ENCODE data around the gene CRAT. TPM values are rescaled to one million over a fixed set of nuclear protein-coding genes. Genes with fewer than 3 reads are reported as not detected.

CRAT gene
- polyA plus RNA-seq, 2 of the 4 experiments (the other 2 are of a cell fraction): 20.5 to 26.0 TPM

GRCh38 chr9:129068990-129069861 lies 41.4 kb downstream of the CRAT start:
- H3K4me3 ChIP-seq: no peak overlapping the region
- no peak overlapping the region for H3K27ac ChIP-seq
- no peaks in the 10 kb centered on the region for H3K4me1 ChIP-seq
- no peak overlapping the region for H3K4me2 ChIP-seq
- WGBS (ENCODE audit: missing lambda C conversion rate): 88% methylated on average over 24 of the region's 31 CpGs
- no peaks in the 10 kb centered on the region for H3K9me3 ChIP-seq
- ChIA-PET CTCF (interaction anchor here (0.6 to 1.8 kb wide), 4 partner anchors 19 to 62 kb away, joined by 3 to 4 read pairs (median 4); no protein-coding TSS in a partner anchor), POLR2A (no interaction called here)
- ATAC-seq (peak; percentile 12 to 21; a peak in 2 of 6 replicates), DNase-seq (ENCODE audit: low read depth in 1 of 2, low spot score in 1 of 2) (no peak), FAIRE-seq (no peak)
- TF ChIP-seq HOXB5 (CRISPR knock-in tag; IDR thresholded peaks at IDR 0.05): no peak

- POLR2A ChIA-PET: interaction anchor here (0.9 kb wide), 1 partner anchor 42 kb away, joined by 3 read pairs; the partner anchor contains the start of gene CRAT
- no peak overlapping the region for H3K4me3 ChIP-seq
- DNase-seq (ENCODE audit: low read depth in 1 of 2, low spot score in 1 of 2) (no peak), ATAC-seq (no peak), FAIRE-seq (no peak)
- TF ChIP-seq KDM1A (IDR thresholded peaks at IDR 0.05; ENCODE audit: low read depth) (no peak), MAZ (IDR thresholded peaks at IDR 0.05; ENCODE audit: borderline replicate concordance, low read depth, low read length) (no peak), HDAC2 (IDR thresholded peaks at IDR 0.05) (no peak), MYC (IDR thresholded peaks at IDR 0.05; ENCODE audit: borderline replicate concordance, low read length) (no peak), CBX8 (IDR thresholded peaks at IDR 0.05) (no peak), ZC3H11A (IDR thresholded peaks at IDR 0.05) (no peak)
- 94% methylated on average over 16 of the region's 19 CpGs for WGBS (ENCODE audit: missing lambda C conversion rate)
- H3K27ac ChIP-seq: no peak overlapping the region
- no peaks in the 10 kb centered on the region for H3K9me3 ChIP-seq
- CTCF ChIA-PET: interaction anchor here (0.5 to 1.8 kb wide), 6 partner anchors 9 to 716 kb away, joined by 3 to 4 read pairs (median 3); partner anchors contain the start of gene SH3GLB2
- no peak overlapping the region for H3K4me2 ChIP-seq
- H3K4me1 ChIP-seq: no peaks in the 10 kb centered on the region
Measured at GRCh38 chr9:129068110-129068509, 42.5 kb downstream of the CRAT start.

- POLR2A ChIA-PET: no interaction called here
- Histone ChIP-seq H3K4me2 (no peak overlapping the region), H3K9me3 (no peaks in the 10 kb centered on the region), H3K4me1 (peaks cover 2% of the 10 kb centered on the region; the same call in 1 of the 3 replicates), H3K27ac (no peak overlapping the region), H3K4me3 (no peak overlapping the region)
- CTCF ChIA-PET: interaction anchor here (0.6 to 1.9 kb wide), 4 partner anchors 9 to 95 kb away, joined by 3 to 6 read pairs (median 4); partner anchors contain the start of gene SH3GLB2
- DNase-seq (ENCODE audit: low read depth in 1 of 2, low spot score in 1 of 2): no peak
- ATAC-seq: no peak
- no peak for TF ChIP-seq CHD2 (IDR thresholded peaks at IDR 0.05; ENCODE audit: low read length, partially characterized antibody)
- no peak for TF ChIP-seq EHMT2 (IDR thresholded peaks at IDR 0.05; ENCODE audit: low read depth)
- TF ChIP-seq PHF8 (IDR thresholded peaks at IDR 0.05; ENCODE audit: borderline replicate concordance, low read depth): no peak
- no peak for TF ChIP-seq MAX (IDR thresholded peaks at IDR 0.05)
- no peak for TF ChIP-seq HES2 (IDR thresholded peaks at IDR 0.05)
- 93% methylated on average over 8 of the region's 8 CpGs for WGBS (ENCODE audit: missing lambda C conversion rate)
- no peak for FAIRE-seq
Measured at GRCh38 chr9:129064499-129064908, 46.1 kb downstream of the CRAT start.

- no peak for TF ChIP-seq ZFP36 (IDR thresholded peaks at IDR 0.05; ENCODE audit: borderline replicate concordance, partially characterized antibody)
- no peak for TF ChIP-seq TP53 (CRISPR knock-in tag; IDR thresholded peaks at IDR 0.05)
- no peak for TF ChIP-seq RAD21 (conservative IDR thresholded peaks at IDR 0.05 in 1 of 2, IDR thresholded peaks at IDR 0.05 in 1 of 2)
- Histone ChIP-seq H3K4me2 (no peak overlapping the region), H3K4me3 (no peak overlapping the region), H3K27ac (no peak overlapping the region), H3K4me1 (peaks cover 8% of the 10 kb centered on the region; the same call in 1 of the 3 replicates), H3K9me3 (no peaks in the 10 kb centered on the region)
- 43% methylated on average over 1 of the region's 9 CpGs for WGBS (ENCODE audit: missing lambda C conversion rate)
- ChIA-PET CTCF (interaction anchor here (1.6 to 1.9 kb wide), 3 partner anchors 11 to 56 kb away, joined by 4 to 6 read pairs (median 4); partner anchors contain the start of gene SH3GLB2), POLR2A (no interaction called here)
- ATAC-seq (no peak), DNase-seq (ENCODE audit: low read depth in 1 of 2, low spot score in 1 of 2) (no peak), FAIRE-seq (no peak)
Measured at GRCh38 chr9:129063061-129063460, 47.5 kb downstream of the CRAT start.

GRCh38 chr9:129060991-129061390 lies 49.6 kb downstream of the CRAT start:
- Histone ChIP-seq H3K27ac (no peak overlapping the region), H3K4me1 (peaks cover 8% of the 10 kb centered on the region; the same call in 1 of the 3 replicates), H3K4me3 (no peak overlapping the region), H3K4me2 (no peak overlapping the region), H3K9me3 (no peaks in the 10 kb centered on the region)
- CTCF ChIA-PET: no interaction called here
- ATAC-seq: no peak
- POLR2A ChIA-PET: no interaction called here
- TF ChIP-seq NFE2L2 (conservative IDR thresholded peaks at IDR 0.05; ENCODE audit: low read length) (no peak), TP53 (CRISPR knock-in tag; IDR thresholded peaks at IDR 0.05) (no peak), NPAS2 (CRISPR knock-in tag; IDR thresholded peaks at IDR 0.05; ENCODE audit: borderline replicate concordance) (no peak), CTCF (IDR thresholded peaks at IDR 0.05) (no peak), PBX3 (IDR thresholded peaks at IDR 0.05) (no peak), EHF (CRISPR knock-in tag; IDR thresholded peaks at IDR 0.05) (no peak), GATA3 (IDR thresholded peaks at IDR 0.05; ENCODE audit: borderline replicate concordance) (no peak), CHD2 (IDR thresholded peaks at IDR 0.05; ENCODE audit: low read length, partially characterized antibody) (no peak), MAFK (IDR thresholded peaks at IDR 0.05; ENCODE audit: partially characterized antibody) (no peak), RCOR1 (IDR thresholded peaks at IDR 0.05; ENCODE audit: low read depth, low read length) (no peak), HOXB13 (CRISPR knock-in tag; IDR thresholded peaks at IDR 0.05; ENCODE audit: low read depth) (no peak)
- 92% methylated on average over 11 of the region's 12 CpGs for WGBS (ENCODE audit: missing lambda C conversion rate)
- no peak for FAIRE-seq
- no peak for DNase-seq (ENCODE audit: low read depth in 1 of 2, low spot score in 1 of 2)

All from A549 (cell line).